Calu3 (cell line): ENCODE measurements around the gene ZNF275. TPM values are rescaled to one million over a fixed set of nuclear protein-coding genes. Genes with fewer than 3 reads are reported as not detected.

ENCODE experiments used
- BruUV-seq: library from RNA; stranded (reverse); fragments of 400-500 nt; replicated peaks from 2 replicates; lab custom pipeline; 2021; lab: Mats Ljungman, UMichigan
- CTCF ChIA-PET: fragments of 300-600 bp; sonication (Branson Sonifier 250); formaldehyde crosslinking; loops from one replicate; lab custom pipeline; 2022; ENCODE audit warnings: antibody characterized with exemption; lab: Charles Lee
- DNase-seq: peaks from one replicate; pipeline ENCODE4 v3.0.0; 2022
- H3K27ac Mint-ChIP-seq: one replicate; pipeline ENCODE4 v1.8.0; 2022; ENCODE audit warnings: mixed read lengths; ENCODE audit not compliant: unreplicated experiment
- H3K27me3 Mint-ChIP-seq: one replicate; pipeline ENCODE4 v1.8.0; 2022; ENCODE audit warnings: mixed read lengths; ENCODE audit not compliant: unreplicated experiment
- H3K36me3 Mint-ChIP-seq: one replicate; pipeline ENCODE4 v1.8.0; 2022; ENCODE audit warnings: mild to moderate bottlenecking, moderate library complexity, mixed read lengths; ENCODE audit not compliant: insufficient read depth, unreplicated experiment
- H3K4me1 Mint-ChIP-seq: one replicate; pipeline ENCODE4 v1.8.0; 2022; ENCODE audit warnings: mild to moderate bottlenecking, low read depth, mixed read lengths; ENCODE audit not compliant: unreplicated experiment
- H3K4me3 Mint-ChIP-seq: one replicate; pipeline ENCODE4 v1.8.0; 2022; ENCODE audit warnings: mild to moderate bottlenecking, low read depth, moderate library complexity, mixed read lengths; ENCODE audit not compliant: unreplicated experiment
- H3K9me3 Mint-ChIP-seq: one replicate; pipeline ENCODE4 v1.8.0; 2022; ENCODE audit warnings: low read depth, mixed read lengths; ENCODE audit not compliant: unreplicated experiment
- intact Hi-C: fragments of 100-400 bp; cut with micrococcal nuclease; formaldehyde crosslinking; loops from one replicate; pipeline ENCODE4 v1.10.0; 2022; ENCODE audit not compliant: unreplicated experiment
- total RNA-seq: library from RNA; stranded (reverse); gene quantifications from 2 replicates; pipeline ENCODE4 v1.2.3, GENCODE V29; 2022
- TF ChIP-seq, protein P1 (sequence below): fragments of 200-600 bp; IDR thresholded peaks from one replicate; pipeline ENCODE4 v1.8.0; 2022; ENCODE audit warnings: antibody characterized with exemption; ENCODE audit not compliant: unreplicated experiment

Gene ZNF275
- total RNA-seq, 1 experiment from 2014 or later, result 6.6 TPM

GRCh38 chrX:153397256-153397960 is 63.5 kb downstream of the ZNF275 start:
- Mint-ChIP-seq H3K4me3 (no peak overlapping the region), H3K36me3 (no peaks in the 10 kb centered on the region), H3K4me1 (no peaks in the 10 kb centered on the region), H3K27me3 (peaks cover 71% of the 10 kb centered on the region), H3K9me3 (no peaks in the 10 kb centered on the region), H3K27ac (no peak overlapping the region)
- no TSS peak for BruUV-seq
- DNase-seq, result no peak
- TF ChIP-seq, protein P1, sequence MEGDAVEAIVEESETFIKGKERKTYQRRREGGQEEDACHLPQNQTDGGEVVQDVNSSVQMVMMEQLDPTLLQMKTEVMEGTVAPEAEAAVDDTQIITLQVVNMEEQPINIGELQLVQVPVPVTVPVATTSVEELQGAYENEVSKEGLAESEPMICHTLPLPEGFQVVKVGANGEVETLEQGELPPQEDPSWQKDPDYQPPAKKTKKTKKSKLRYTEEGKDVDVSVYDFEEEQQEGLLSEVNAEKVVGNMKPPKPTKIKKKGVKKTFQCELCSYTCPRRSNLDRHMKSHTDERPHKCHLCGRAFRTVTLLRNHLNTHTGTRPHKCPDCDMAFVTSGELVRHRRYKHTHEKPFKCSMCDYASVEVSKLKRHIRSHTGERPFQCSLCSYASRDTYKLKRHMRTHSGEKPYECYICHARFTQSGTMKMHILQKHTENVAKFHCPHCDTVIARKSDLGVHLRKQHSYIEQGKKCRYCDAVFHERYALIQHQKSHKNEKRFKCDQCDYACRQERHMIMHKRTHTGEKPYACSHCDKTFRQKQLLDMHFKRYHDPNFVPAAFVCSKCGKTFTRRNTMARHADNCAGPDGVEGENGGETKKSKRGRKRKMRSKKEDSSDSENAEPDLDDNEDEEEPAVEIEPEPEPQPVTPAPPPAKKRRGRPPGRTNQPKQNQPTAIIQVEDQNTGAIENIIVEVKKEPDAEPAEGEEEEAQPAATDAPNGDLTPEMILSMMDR, result no peak
- CTCF ChIA-PET, result interaction anchor here (0.7 kb wide), 1 partner anchor 43 kb away, joined by 3 read pairs; no protein-coding TSS in a partner anchor
- intact Hi-C loops, result no loop called here

GRCh38 chrX:153398275-153398960 is 64.5 kb downstream of the ZNF275 start:
- H3K4me3 Mint-ChIP-seq, result no peak overlapping the region
- intact Hi-C loops, result no loop called here
- H3K27me3 Mint-ChIP-seq, result peaks cover 79% of the 10 kb centered on the region
- TF ChIP-seq, protein P1, result no peak
- no TSS peak for BruUV-seq
- CTCF ChIA-PET, result no interaction called here
- no peak for DNase-seq
- H3K36me3 Mint-ChIP-seq, result no peaks in the 10 kb centered on the region
- no peak overlapping the region for H3K27ac Mint-ChIP-seq
- no peaks in the 10 kb centered on the region for H3K4me1 Mint-ChIP-seq
- H3K9me3 Mint-ChIP-seq, result no peaks in the 10 kb centered on the region

GRCh38 chrX:153400146-153401132 is 66.5 kb downstream of the ZNF275 start:
- no peaks in the 10 kb centered on the region for H3K4me1 Mint-ChIP-seq
- no peaks in the 10 kb centered on the region for H3K9me3 Mint-ChIP-seq
- no peaks in the 10 kb centered on the region for H3K36me3 Mint-ChIP-seq
- H3K27ac Mint-ChIP-seq, result no peak overlapping the region
- CTCF ChIA-PET, result no interaction called here
- no TSS peak for BruUV-seq
- TF ChIP-seq, protein P1, result peak; percentile 71
- DNase-seq, result peak; percentile 40
- H3K4me3 Mint-ChIP-seq, result no peak overlapping the region
- peaks cover 77% of the 10 kb centered on the region for H3K27me3 Mint-ChIP-seq
- intact Hi-C loops, result no loop called here

GRCh38 chrX:153401133-153401764 is 67.3 kb downstream of the ZNF275 start, which contains the start of gene PNMA6E:
Gene PNMA6E, minus strand, starts transcription at chrX:153401350. Its CDS starts 2,501 bp downstream, at chrX:153398849.
- intact Hi-C loops, result no loop called here
- H3K36me3 Mint-ChIP-seq, result no peaks in the 10 kb centered on the region
- no TSS peak for BruUV-seq
- no peak within 1 kb of the TSS for H3K27ac Mint-ChIP-seq
- no peak within 1 kb of the TSS for H3K4me3 Mint-ChIP-seq
- TF ChIP-seq, protein P1, result no peak
- H3K9me3 Mint-ChIP-seq, result no peaks in the 10 kb centered on the region
- H3K4me1 Mint-ChIP-seq, result no peaks in the 10 kb centered on the region
- CTCF ChIA-PET, result interaction anchor here (0.7 kb wide), 1 partner anchor 9 kb away, joined by 4 read pairs; no protein-coding TSS in a partner anchor
- peaks cover 77% of the 10 kb centered on the region for H3K27me3 Mint-ChIP-seq
- DNase-seq, result no peak
